Measurements from ENCODE around the gene NPHP1. TPM values are rescaled to one million over a fixed set of nuclear protein-coding genes. Genes with fewer than 3 reads are reported as not detected.
"Not testable (repeated sequence)": the region's sequence is repeated elsewhere in the genome, so short reads cannot be mapped to it uniquely, and the experiment has no call there.

Gene NPHP1
- total and polyA plus RNA-seq, 2 experiments from 2014 or later: 5.8 to 11.6 TPM

DNA sequence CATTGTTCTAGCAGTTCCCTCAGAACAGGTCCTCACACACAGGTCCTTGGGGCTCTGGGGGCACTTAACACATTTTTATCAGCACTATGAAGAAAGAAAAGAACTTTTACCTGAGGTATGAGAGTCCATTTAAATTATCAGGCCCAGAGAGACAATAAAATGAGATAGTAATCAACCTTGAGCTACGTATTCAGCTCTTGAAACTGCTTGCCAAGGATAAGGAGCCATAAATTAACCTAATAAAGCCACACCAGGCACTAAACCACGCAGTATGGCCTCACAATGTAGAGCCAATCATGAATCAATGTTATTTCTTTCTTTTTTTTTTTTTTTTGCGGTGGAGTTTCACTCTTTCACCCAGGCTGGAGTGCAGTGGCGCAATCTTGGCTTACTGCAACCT lies 126.7 kb downstream of the NPHP1 start:
- not testable (repeated sequence) for H3K36me3 ChIP-seq; H3K9me3 ChIP-seq (ENCODE audit: low read depth); H3K27ac ChIP-seq; H3K4me3 ChIP-seq; DNase-seq (ENCODE audit: low read depth in 1 of 2, low spot score in 1 of 2); H3K27me3 ChIP-seq; H3K4me1 ChIP-seq (ENCODE audit: low read depth)

DNA sequence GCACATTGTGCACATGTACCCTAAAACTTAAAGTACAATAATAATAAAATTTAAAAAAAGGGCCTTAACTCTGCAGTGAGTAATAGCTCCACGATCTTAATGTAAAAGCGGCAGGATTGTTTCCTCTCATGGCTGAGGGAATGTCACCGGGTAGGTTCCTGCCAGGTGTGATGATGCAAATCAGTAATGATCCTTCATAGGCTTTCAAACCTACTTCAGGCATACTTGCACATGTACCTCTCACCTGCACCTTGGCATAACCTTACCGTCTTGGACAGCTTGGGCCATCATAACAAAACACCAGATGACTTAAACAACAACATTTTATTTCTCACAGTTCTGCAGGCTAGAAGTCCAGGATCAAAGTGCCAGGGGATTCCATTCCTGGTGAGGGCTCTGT lies 128.9 kb downstream of the NPHP1 start:
- not testable (repeated sequence) for H3K4me1 ChIP-seq (ENCODE audit: low read depth); H3K27me3 ChIP-seq; H3K9me3 ChIP-seq (ENCODE audit: low read depth); H3K4me3 ChIP-seq; DNase-seq (ENCODE audit: low read depth in 1 of 2, low spot score in 1 of 2); H3K36me3 ChIP-seq; H3K27ac ChIP-seq

Other genes starting within 250 kb of the NPHP1 start
- gene MALL, start 89.2 kb downstream of the NPHP1 start, total RNA-seq: 0.21 TPM in 1 of 2 replicates, not detected in the other
- not detected in 2 replicates for gene MALL, start 89.2 kb downstream of the NPHP1 start, polyA plus RNA-seq
- gene MTLN, start 7.5 kb upstream of the NPHP1 start, total RNA-seq: 65.7 and 84.2 TPM in 2 replicates
- 75.7 and 79.6 TPM in 2 replicates for gene MTLN, start 7.5 kb upstream of the NPHP1 start, polyA plus RNA-seq

Data from cardiac muscle cell (in vitro differentiated cells and primary cell).